ENCODE measurements around the gene PLPPR3. TPM values are rescaled to one million over a fixed set of nuclear protein-coding genes. Genes with fewer than 3 reads are reported as not detected.

PLPPR3 gene
- total RNA-seq, 1 experiment from 2014 or later = not detected

GRCh38 chr19:829129-829758 is 7.5 kb upstream of the PLPPR3 start:
- no peak overlapping the region for H3K4me3 Mint-ChIP-seq (ENCODE audit: low read depth, unreplicated experiment)
- H3K4me1 Mint-ChIP-seq (ENCODE audit: low read depth, unreplicated experiment) = no peaks in the 10 kb centered on the region
- no peak for TF ChIP-seq CTCF (IDR thresholded peaks at IDR 0.05; ENCODE audit: unreplicated experiment)
- H3K9me3 Mint-ChIP-seq (ENCODE audit: low read depth, unreplicated experiment) = no peaks in the 10 kb centered on the region
- H3K36me3 Mint-ChIP-seq (ENCODE audit: insufficient read depth, unreplicated experiment) = no peaks in the 10 kb centered on the region
- no peak for DNase-seq
- BruUV-seq (replicated peaks) = no TSS peak
- no peak overlapping the region for H3K27ac Mint-ChIP-seq (ENCODE audit: unreplicated experiment)
- intact Hi-C loops (cut with micrococcal nuclease; ENCODE audit: unreplicated experiment) = no loop called here
- CTCF ChIA-PET = no interaction called here
- peaks cover 34% of the 10 kb centered on the region for H3K27me3 Mint-ChIP-seq (ENCODE audit: unreplicated experiment)

GRCh38 chr19:827710-828321 is 6.1 kb upstream of the PLPPR3 start, which contains the start of gene AZU1:
TSS of gene AZU1 (plus strand) at chr19:827837. CDS start at chr19:827847, 10 bp downstream.
- no TSS peak for BruUV-seq (replicated peaks)
- peak; percentile 29 for DNase-seq
- TF ChIP-seq CTCF (IDR thresholded peaks at IDR 0.05; ENCODE audit: unreplicated experiment) = no peak
- Mint-ChIP-seq H3K9me3 (ENCODE audit: low read depth, unreplicated experiment) (no peaks in the 10 kb centered on the region), H3K4me3 (ENCODE audit: low read depth, unreplicated experiment) (no peak within 1 kb of the TSS), H3K36me3 (ENCODE audit: insufficient read depth, unreplicated experiment) (no peaks in the 10 kb centered on the region), H3K4me1 (ENCODE audit: low read depth, unreplicated experiment) (peaks cover 9% of the 10 kb centered on the region), H3K27ac (ENCODE audit: unreplicated experiment) (no peak within 1 kb of the TSS), H3K27me3 (ENCODE audit: unreplicated experiment) (peaks cover 27% of the 10 kb centered on the region)
- intact Hi-C loops (cut with micrococcal nuclease; ENCODE audit: unreplicated experiment) = no loop called here
- CTCF ChIA-PET = no interaction called here

- Mint-ChIP-seq H3K4me3 (ENCODE audit: low read depth, unreplicated experiment) (no peak overlapping the region), H3K4me1 (ENCODE audit: low read depth, unreplicated experiment) (peaks cover 9% of the 10 kb centered on the region), H3K36me3 (ENCODE audit: insufficient read depth, unreplicated experiment) (no peaks in the 10 kb centered on the region), H3K27me3 (ENCODE audit: unreplicated experiment) (peaks cover 27% of the 10 kb centered on the region), H3K9me3 (ENCODE audit: low read depth, unreplicated experiment) (no peaks in the 10 kb centered on the region), H3K27ac (ENCODE audit: unreplicated experiment) (no peak overlapping the region)
- intact Hi-C loops (cut with micrococcal nuclease; ENCODE audit: unreplicated experiment) = no loop called here
- TF ChIP-seq CTCF (IDR thresholded peaks at IDR 0.05; ENCODE audit: unreplicated experiment) = no peak
- CTCF ChIA-PET = no interaction called here
- no peak for DNase-seq
- no TSS peak for BruUV-seq (replicated peaks)
Observed at GRCh38 chr19:827314-827709, 5.6 kb upstream of the PLPPR3 start.

GRCh38 chr19:825897-826644 is 4.3 kb upstream of the PLPPR3 start:
- Mint-ChIP-seq H3K27me3 (ENCODE audit: unreplicated experiment) (peaks cover 27% of the 10 kb centered on the region), H3K4me3 (ENCODE audit: low read depth, unreplicated experiment) (no peak overlapping the region), H3K9me3 (ENCODE audit: low read depth, unreplicated experiment) (no peaks in the 10 kb centered on the region), H3K36me3 (ENCODE audit: insufficient read depth, unreplicated experiment) (no peaks in the 10 kb centered on the region), H3K27ac (ENCODE audit: unreplicated experiment) (no peak overlapping the region), H3K4me1 (ENCODE audit: low read depth, unreplicated experiment) (peaks cover 9% of the 10 kb centered on the region)
- DNase-seq = no peak
- BruUV-seq (replicated peaks) = no TSS peak
- CTCF ChIA-PET = no interaction called here
- intact Hi-C loops (cut with micrococcal nuclease; ENCODE audit: unreplicated experiment) = no loop called here
- no peak for TF ChIP-seq CTCF (IDR thresholded peaks at IDR 0.05; ENCODE audit: unreplicated experiment)
